ENCODE results near the gene FRYL.

DNA sequence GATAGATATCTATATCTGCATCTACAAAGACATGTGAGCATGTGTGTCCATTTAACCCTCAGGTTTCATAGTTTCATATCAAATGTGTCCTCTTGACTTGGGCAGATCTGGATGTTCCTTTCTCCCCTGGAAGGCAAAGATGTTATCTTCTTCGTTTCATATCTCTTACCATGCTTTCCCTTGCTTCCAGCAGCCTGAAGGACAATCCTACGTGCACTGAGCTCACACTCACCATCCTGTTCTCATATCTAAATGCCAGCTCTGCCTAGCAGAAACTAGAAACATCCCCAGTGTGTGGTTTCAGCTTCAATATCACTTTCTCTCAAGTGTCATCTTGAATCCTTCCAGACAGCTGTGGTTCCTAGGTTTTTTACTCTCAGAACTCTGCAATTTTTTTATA, 223.8 kb downstream of the FRYL start:
- TF ChIP-seq GATA3 (IDR thresholded peaks at IDR 0.05; ENCODE audit: low read depth, low read length) = peak; percentile 67
- peak; percentile 79 for TF ChIP-seq GATA2 (IDR thresholded peaks at IDR 0.05; ENCODE audit: low read depth, low read length)
